ENCODE measurements around the gene RSBN1.

Gene RSBN1

DNA sequence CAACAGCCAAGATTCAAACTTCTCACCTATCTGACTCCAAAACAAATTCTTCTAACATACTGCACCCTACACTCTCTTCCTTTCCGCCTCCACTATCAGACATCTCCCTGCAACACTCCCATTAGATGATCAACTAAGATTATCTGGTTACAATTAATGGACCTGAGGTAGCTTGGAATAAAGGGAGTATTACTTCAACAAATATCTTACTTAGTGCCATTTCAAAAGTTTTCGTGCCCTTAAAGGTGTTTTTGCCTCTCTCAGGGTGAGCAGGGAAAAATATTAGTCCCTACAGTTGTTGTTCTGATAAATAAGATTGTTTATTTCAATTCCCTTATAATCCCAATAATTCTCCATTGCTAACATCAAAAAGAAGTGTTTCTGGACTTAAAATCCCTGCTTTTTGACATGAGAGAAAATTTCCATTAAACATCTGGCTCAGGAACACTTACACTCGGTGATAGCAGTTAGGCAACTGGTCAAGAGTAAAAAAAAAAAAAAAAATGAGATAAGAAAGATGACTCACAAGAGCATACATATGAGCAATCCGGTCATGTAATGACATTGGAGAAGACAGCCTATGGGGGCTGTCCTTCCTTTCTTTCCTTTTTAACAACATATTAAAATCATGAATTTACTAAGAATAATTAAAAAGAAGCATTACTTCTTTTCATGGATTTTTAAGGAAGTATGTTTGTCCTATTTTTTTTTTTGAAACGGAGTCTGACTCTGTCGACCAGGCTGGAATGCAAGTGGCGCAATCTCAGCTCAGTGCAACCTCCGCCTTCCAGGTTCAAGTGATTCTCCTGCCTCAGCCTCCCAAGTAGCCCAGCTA, 7.6 kb downstream of the RSBN1 start:
- Histone ChIP-seq H3K4me1 (ENCODE audit: insufficient read depth, poor library complexity, severe bottlenecking) (peaks cover 18% of the 10 kb centered on the region), H3K36me3 (ENCODE audit: low read depth) (0 out of 2 replicates have a peak, but pooled peaks cover 6% of the 10 kb centered on the region), H3K4me3 (ENCODE audit: severe bottlenecking) (no peak overlapping the region), H3K9me3 (ENCODE audit: severe bottlenecking) (no peaks in the 10 kb centered on the region), H3K27ac (ENCODE audit: poor library complexity, severe bottlenecking) (no peak overlapping the region), H3K27me3 (ENCODE audit: insufficient read depth, poor library complexity, severe bottlenecking) (no peaks in the 10 kb centered on the region)
- DNase-seq (ENCODE audit: low spot score): no peak
- ATAC-seq (ENCODE audit: low read depth): peak; percentile 73
- TF ChIP-seq, protein P1, sequence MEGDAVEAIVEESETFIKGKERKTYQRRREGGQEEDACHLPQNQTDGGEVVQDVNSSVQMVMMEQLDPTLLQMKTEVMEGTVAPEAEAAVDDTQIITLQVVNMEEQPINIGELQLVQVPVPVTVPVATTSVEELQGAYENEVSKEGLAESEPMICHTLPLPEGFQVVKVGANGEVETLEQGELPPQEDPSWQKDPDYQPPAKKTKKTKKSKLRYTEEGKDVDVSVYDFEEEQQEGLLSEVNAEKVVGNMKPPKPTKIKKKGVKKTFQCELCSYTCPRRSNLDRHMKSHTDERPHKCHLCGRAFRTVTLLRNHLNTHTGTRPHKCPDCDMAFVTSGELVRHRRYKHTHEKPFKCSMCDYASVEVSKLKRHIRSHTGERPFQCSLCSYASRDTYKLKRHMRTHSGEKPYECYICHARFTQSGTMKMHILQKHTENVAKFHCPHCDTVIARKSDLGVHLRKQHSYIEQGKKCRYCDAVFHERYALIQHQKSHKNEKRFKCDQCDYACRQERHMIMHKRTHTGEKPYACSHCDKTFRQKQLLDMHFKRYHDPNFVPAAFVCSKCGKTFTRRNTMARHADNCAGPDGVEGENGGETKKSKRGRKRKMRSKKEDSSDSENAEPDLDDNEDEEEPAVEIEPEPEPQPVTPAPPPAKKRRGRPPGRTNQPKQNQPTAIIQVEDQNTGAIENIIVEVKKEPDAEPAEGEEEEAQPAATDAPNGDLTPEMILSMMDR (IDR thresholded peaks at IDR 0.05; ENCODE audit: poor library complexity, severe bottlenecking): no peak

DNA sequence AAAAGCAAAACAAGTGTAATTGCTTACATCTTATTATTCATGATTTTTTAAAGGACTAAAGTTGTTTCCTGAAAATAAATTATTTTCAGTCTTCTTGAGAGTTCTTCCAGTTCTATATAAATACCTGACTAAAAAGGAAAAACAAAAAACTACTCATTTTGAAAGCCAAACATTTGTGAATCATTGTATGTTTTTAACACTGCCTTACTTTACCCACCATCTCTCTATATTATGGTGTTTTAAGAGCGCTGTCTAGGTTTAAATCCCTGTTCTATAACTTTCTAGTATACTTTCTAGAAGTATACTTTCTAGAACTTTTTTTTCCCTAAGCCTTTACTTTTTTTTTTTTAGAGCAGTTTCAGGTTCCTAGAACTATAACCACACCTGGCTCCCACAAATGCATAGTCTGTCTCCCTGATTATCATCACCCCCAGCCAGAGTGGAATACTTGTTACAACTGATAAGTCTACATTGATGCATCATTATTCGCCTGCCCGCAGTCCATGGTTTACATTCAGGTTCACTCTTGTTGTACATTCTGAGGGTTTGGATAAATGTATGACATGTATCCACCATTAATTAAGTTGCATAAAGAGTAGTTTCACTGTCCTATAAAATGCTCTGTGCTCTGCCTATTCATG, 9.8 kb downstream of the RSBN1 start:
- Histone ChIP-seq H3K4me1 (ENCODE audit: insufficient read depth, poor library complexity, severe bottlenecking) (peaks cover 9% of the 10 kb centered on the region), H3K4me3 (ENCODE audit: severe bottlenecking) (no peak overlapping the region), H3K9me3 (ENCODE audit: severe bottlenecking) (no peaks in the 10 kb centered on the region), H3K27me3 (ENCODE audit: insufficient read depth, poor library complexity, severe bottlenecking) (no peaks in the 10 kb centered on the region), H3K27ac (ENCODE audit: poor library complexity, severe bottlenecking) (no peak overlapping the region), H3K36me3 (ENCODE audit: low read depth) (peaks cover 12% of the 10 kb centered on the region)
- no peak for ATAC-seq (ENCODE audit: low read depth)
- TF ChIP-seq, protein P1 (IDR thresholded peaks at IDR 0.05; ENCODE audit: poor library complexity, severe bottlenecking): no peak
- DNase-seq (ENCODE audit: low spot score): no peak

DNA sequence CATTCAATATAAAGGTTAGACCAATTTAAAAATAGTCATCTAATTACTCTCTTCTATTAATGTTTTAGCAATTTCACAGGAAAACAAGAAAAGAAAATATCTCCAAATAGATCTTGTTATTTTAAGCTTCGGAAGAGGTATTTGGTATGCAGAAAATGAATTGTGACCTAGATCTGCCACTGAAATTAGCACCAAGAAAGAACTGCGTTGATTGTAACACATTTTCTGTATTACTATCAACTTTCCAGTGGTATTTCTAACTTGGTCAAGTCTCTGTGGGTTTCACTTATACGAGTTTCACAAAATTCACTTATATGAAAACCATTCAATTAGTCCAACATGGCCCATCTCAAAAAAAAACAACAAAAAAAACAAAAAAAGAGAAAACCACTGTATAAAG, 11.8 kb downstream of the RSBN1 start:
- no peak overlapping the region for H3K27ac ChIP-seq (ENCODE audit: poor library complexity, severe bottlenecking)
- H3K9me3 ChIP-seq (ENCODE audit: severe bottlenecking): no peaks in the 10 kb centered on the region
- H3K27me3 ChIP-seq (ENCODE audit: insufficient read depth, poor library complexity, severe bottlenecking): no peaks in the 10 kb centered on the region
- ATAC-seq (ENCODE audit: low read depth) (no peak), DNase-seq (ENCODE audit: low spot score) (no peak)
- TF ChIP-seq, protein P1 (IDR thresholded peaks at IDR 0.05; ENCODE audit: poor library complexity, severe bottlenecking): no peak
- peaks cover 9% of the 10 kb centered on the region for H3K4me1 ChIP-seq (ENCODE audit: insufficient read depth, poor library complexity, severe bottlenecking)
- peaks cover 21% of the 10 kb centered on the region for H3K36me3 ChIP-seq (ENCODE audit: low read depth)
- H3K4me3 ChIP-seq (ENCODE audit: severe bottlenecking): no peak overlapping the region

DNA sequence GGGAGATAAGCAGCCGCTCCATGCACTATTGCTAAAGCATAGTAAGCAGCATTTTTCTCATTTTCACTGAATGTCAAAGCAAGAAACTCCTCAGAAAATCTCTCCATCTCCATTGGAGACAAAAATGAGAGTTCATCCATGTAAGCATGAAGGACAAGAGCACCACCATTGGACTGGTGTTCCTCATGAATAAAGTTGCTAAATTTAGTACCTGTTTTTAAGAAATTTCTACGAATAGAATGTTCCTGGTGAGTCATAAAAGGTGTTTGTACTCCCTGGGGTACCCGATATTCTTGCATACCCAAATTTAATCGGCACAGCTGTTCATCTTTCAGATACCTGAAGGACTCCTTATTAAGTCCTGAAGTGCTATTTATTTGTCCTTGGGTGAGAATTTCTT, 14.8 kb downstream of the RSBN1 start:
- H3K36me3 ChIP-seq (ENCODE audit: low read depth): peaks cover 18% of the 10 kb centered on the region
- H3K9me3 ChIP-seq (ENCODE audit: severe bottlenecking): no peaks in the 10 kb centered on the region
- TF ChIP-seq, protein P1 (IDR thresholded peaks at IDR 0.05; ENCODE audit: poor library complexity, severe bottlenecking): no peak
- no peak overlapping the region for H3K27ac ChIP-seq (ENCODE audit: poor library complexity, severe bottlenecking)
- no peaks in the 10 kb centered on the region for H3K27me3 ChIP-seq (ENCODE audit: insufficient read depth, poor library complexity, severe bottlenecking)
- no peaks in the 10 kb centered on the region for H3K4me1 ChIP-seq (ENCODE audit: insufficient read depth, poor library complexity, severe bottlenecking)
- DNase-seq (ENCODE audit: low spot score): no peak
- H3K4me3 ChIP-seq (ENCODE audit: severe bottlenecking): no peak overlapping the region
- ATAC-seq (ENCODE audit: low read depth): no peak

Measured in RWPE2 (cell line).